ENCODE measurements around the gene GALNT9. TPM values are rescaled to one million over a fixed set of nuclear protein-coding genes. Genes with fewer than 3 reads are reported as not detected.

GALNT9 gene
- polyA plus RNA-seq, 1 donor = 4.5 TPM

- Histone ChIP-seq H3K4me1 (ENCODE audit: control insufficient read depth, insufficient read depth, low read length) (no peaks in the 10 kb centered on the region), H3K9me3 (ENCODE audit: control insufficient read depth, low read depth, low read length) (peaks cover 17% of the 10 kb centered on the region), H3K4me3 (ENCODE audit: low read length) (no peak overlapping the region), H3K27ac (ENCODE audit: low read length) (no peak overlapping the region), H3K36me3 (ENCODE audit: control insufficient read depth, insufficient read depth, low read length) (no peaks in the 10 kb centered on the region), H3K27me3 (ENCODE audit: control insufficient read depth, insufficient read depth, low read length) (peaks cover 39% of the 10 kb centered on the region)
- WGBS (ENCODE audit: insufficient coverage, low lambda C conversion rate) = no CpG with 5 or more reads among the region's 12 CpGs
- DNase-seq = no peak
Measured at GRCh38 chr12:132290203-132290540, 39.2 kb downstream of the GALNT9 start.

GRCh38 chr12:132289356-132290202 is 39.8 kb downstream of the GALNT9 start:
- peaks cover 40% of the 10 kb centered on the region for H3K27me3 ChIP-seq (ENCODE audit: control insufficient read depth, insufficient read depth, low read length)

DNA sequence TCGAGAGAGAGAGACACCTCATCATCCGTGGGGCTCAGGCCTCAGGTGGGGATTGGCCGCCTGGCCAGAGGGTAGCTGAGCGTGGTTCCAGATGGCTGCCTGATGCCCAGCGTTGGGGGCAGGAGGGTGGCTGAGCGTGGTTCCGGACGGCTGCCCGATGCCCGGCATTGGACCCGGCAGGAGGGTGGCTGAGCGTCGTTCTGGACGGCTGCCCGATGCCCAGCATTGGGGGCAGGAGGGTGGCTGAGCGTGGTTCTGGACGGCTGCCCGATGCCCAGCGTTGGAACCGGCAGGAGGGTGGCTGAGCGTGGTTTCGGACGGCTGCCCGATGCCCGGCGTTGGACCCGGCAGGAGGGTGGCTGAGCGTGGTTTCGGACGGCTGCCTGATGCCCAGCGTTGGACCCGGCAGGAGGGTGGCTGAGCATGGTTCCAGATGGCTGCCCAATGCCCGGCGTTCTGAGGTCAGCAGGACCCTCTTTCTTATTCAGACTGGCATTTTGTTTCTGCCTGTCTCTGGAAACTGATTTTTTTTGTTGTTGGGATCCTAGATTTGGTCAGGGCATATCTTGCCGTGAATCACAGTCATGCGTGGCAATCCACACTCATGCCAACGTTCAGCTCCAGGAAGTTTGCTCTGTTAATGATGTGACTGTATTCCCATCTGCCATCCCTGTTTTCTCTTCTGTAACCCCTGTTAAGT is 40.7 kb downstream of the GALNT9 start:
- no CpG with 5 or more reads among the region's 37 CpGs for WGBS (ENCODE audit: insufficient coverage, low lambda C conversion rate)
- no peaks in the 10 kb centered on the region for H3K36me3 ChIP-seq (ENCODE audit: control insufficient read depth, insufficient read depth, low read length)
- H3K9me3 ChIP-seq (ENCODE audit: control insufficient read depth, low read depth, low read length) = peaks cover 17% of the 10 kb centered on the region
- H3K27me3 ChIP-seq (ENCODE audit: control insufficient read depth, insufficient read depth, low read length) = peaks cover 46% of the 10 kb centered on the region
- no peak overlapping the region for H3K4me3 ChIP-seq (ENCODE audit: low read length)
- no peak overlapping the region for H3K27ac ChIP-seq (ENCODE audit: low read length)
- no peak for DNase-seq
- no peaks in the 10 kb centered on the region for H3K4me1 ChIP-seq (ENCODE audit: control insufficient read depth, insufficient read depth, low read length)

More at GRCh38 chr12:132289356-132290202, 39.8 kb downstream of the GALNT9 start:
- Histone ChIP-seq H3K4me3 (ENCODE audit: low read length) (no peak overlapping the region), H3K9me3 (ENCODE audit: control insufficient read depth, low read depth, low read length) (peaks cover 17% of the 10 kb centered on the region), H3K27ac (ENCODE audit: low read length) (no peak overlapping the region), H3K4me1 (ENCODE audit: control insufficient read depth, insufficient read depth, low read length) (no peaks in the 10 kb centered on the region), H3K36me3 (ENCODE audit: control insufficient read depth, insufficient read depth, low read length) (no peaks in the 10 kb centered on the region)
- WGBS (ENCODE audit: insufficient coverage, low lambda C conversion rate) = no CpG with 5 or more reads among the region's 19 CpGs
- DNase-seq = no peak

DNA sequence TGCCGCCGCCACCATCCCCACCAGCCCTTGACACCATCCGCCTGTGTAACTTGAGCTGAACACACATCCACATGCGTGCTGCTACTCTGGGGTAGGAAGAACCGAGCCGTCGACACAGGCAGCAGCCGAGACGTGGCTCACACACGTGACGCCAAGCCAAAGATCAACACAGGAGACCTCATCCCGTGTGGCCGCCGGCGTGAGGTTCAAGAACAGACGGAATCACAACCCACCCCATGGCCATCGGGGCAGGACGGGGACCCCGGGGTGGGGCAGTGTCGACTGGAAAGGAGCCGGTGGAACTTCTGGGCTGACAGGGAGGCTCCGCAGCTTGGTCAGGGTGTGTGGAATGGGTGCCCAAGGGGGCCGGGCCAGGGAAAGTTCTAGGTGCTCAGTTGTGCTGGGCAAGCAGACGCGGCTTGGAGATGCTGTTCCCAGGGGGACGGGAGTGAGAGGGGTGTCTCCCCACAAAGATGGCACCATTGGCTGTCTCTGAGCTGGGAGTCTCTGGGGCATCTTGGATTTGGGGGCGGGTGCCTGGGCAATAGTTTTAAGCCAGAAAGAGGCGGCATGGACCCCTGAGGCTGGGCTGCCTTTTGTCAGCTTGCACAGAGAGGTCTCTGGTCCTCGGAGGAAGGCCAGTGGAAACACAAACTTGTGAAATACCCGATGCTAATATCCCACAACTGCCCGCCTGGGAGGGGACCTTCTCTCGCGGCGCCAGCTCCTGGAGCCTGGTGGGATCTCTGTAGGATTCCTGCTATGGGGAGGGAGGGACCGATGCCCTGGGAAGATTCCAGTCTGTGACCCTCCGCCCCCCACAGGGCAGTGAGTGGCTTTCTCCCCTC is 41.8 kb downstream of the GALNT9 start:
- no peak overlapping the region for H3K4me3 ChIP-seq (ENCODE audit: low read length)
- H3K36me3 ChIP-seq (ENCODE audit: control insufficient read depth, insufficient read depth, low read length) = no peaks in the 10 kb centered on the region
- no peak overlapping the region for H3K27ac ChIP-seq (ENCODE audit: low read length)
- no peaks in the 10 kb centered on the region for H3K4me1 ChIP-seq (ENCODE audit: control insufficient read depth, insufficient read depth, low read length)
- peaks cover 17% of the 10 kb centered on the region for H3K9me3 ChIP-seq (ENCODE audit: control insufficient read depth, low read depth, low read length)
- peaks cover 57% of the 10 kb centered on the region for H3K27me3 ChIP-seq (ENCODE audit: control insufficient read depth, insufficient read depth, low read length)
- WGBS (ENCODE audit: insufficient coverage, low lambda C conversion rate) = no CpG with 5 or more reads among the region's 36 CpGs
- DNase-seq = no peak

DNA sequence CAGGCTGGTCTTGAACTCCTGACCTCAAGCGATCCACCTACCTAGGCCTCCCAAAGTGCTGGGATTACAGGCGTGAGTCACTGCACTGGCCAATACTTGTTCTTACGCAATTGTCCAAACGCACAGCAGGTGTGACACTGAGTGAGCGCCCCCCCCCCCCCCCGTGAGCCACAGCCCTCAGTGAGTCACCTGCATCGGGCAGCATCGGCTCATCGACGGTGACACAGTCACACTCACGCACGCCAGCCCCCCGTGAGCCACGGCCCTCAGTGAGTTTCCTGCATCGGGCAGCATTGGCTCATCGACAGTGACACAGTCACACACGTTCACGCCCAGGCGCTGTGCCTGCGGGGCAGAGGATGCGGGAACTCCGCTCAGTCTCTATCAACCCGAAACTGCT is 42.5 kb downstream of the GALNT9 start:
- no CpG with 5 or more reads among the region's 23 CpGs for WGBS (ENCODE audit: insufficient coverage, low lambda C conversion rate)
- Histone ChIP-seq H3K4me3 (ENCODE audit: low read length) (no peak overlapping the region), H3K4me1 (ENCODE audit: control insufficient read depth, insufficient read depth, low read length) (no peaks in the 10 kb centered on the region), H3K36me3 (ENCODE audit: control insufficient read depth, insufficient read depth, low read length) (no peaks in the 10 kb centered on the region), H3K27ac (ENCODE audit: low read length) (no peak overlapping the region), H3K9me3 (ENCODE audit: control insufficient read depth, low read depth, low read length) (peaks cover 17% of the 10 kb centered on the region), H3K27me3 (ENCODE audit: control insufficient read depth, insufficient read depth, low read length) (peaks cover 60% of the 10 kb centered on the region)
- no peak for DNase-seq

- peak; percentile 56 to 58 for DNase-seq
- H3K9me3 ChIP-seq (ENCODE audit: control insufficient read depth, low read depth, low read length) = peaks cover 9% of the 10 kb centered on the region
- no peak overlapping the region for H3K27ac ChIP-seq (ENCODE audit: low read length)
- H3K27me3 ChIP-seq (ENCODE audit: control insufficient read depth, insufficient read depth, low read length) = peaks cover 60% of the 10 kb centered on the region
- WGBS (ENCODE audit: insufficient coverage, low lambda C conversion rate) = no CpG with 5 or more reads among the region's 51 CpGs
- peak overlapping the region; percentile 10 for H3K4me3 ChIP-seq (ENCODE audit: low read length)
- no peaks in the 10 kb centered on the region for H3K4me1 ChIP-seq (ENCODE audit: control insufficient read depth, insufficient read depth, low read length)
- no peaks in the 10 kb centered on the region for H3K36me3 ChIP-seq (ENCODE audit: control insufficient read depth, insufficient read depth, low read length)
Measured at GRCh38 chr12:132285991-132286681, 43.3 kb downstream of the GALNT9 start.

GRCh38 chr12:132284827-132285741 is 44.3 kb downstream of the GALNT9 start:
- WGBS (ENCODE audit: insufficient coverage, low lambda C conversion rate) = no CpG with 5 or more reads among the region's 38 CpGs
- Histone ChIP-seq H3K27me3 (ENCODE audit: control insufficient read depth, insufficient read depth, low read length) (peaks cover 64% of the 10 kb centered on the region), H3K9me3 (ENCODE audit: control insufficient read depth, low read depth, low read length) (peaks cover 7% of the 10 kb centered on the region), H3K27ac (ENCODE audit: low read length) (no peak overlapping the region), H3K4me3 (ENCODE audit: low read length) (no peak overlapping the region), H3K4me1 (ENCODE audit: control insufficient read depth, insufficient read depth, low read length) (no peaks in the 10 kb centered on the region), H3K36me3 (ENCODE audit: control insufficient read depth, insufficient read depth, low read length) (no peaks in the 10 kb centered on the region)
- no peak for DNase-seq

GRCh38 chr12:132284071-132284826 is 45.1 kb downstream of the GALNT9 start:
- H3K27ac ChIP-seq (ENCODE audit: low read length) = no peak overlapping the region
- DNase-seq = no peak
- no peak overlapping the region for H3K4me3 ChIP-seq (ENCODE audit: low read length)
- H3K9me3 ChIP-seq (ENCODE audit: control insufficient read depth, low read depth, low read length) = peaks cover 6% of the 10 kb centered on the region
- peaks cover 70% of the 10 kb centered on the region for H3K27me3 ChIP-seq (ENCODE audit: control insufficient read depth, insufficient read depth, low read length)
- WGBS (ENCODE audit: insufficient coverage, low lambda C conversion rate) = no CpG with 5 or more reads among the region's 33 CpGs
- H3K4me1 ChIP-seq (ENCODE audit: control insufficient read depth, insufficient read depth, low read length) = peaks cover 3% of the 10 kb centered on the region
- no peaks in the 10 kb centered on the region for H3K36me3 ChIP-seq (ENCODE audit: control insufficient read depth, insufficient read depth, low read length)

All from large intestine (tissue), 3 donors.